ENCODE data around the gene SMIM44. TPM values are rescaled to one million over a fixed set of nuclear protein-coding genes. Genes with fewer than 3 reads are reported as not detected.

The SMIM44 gene
- polyA plus RNA-seq, 1 donor (not counting 4 experiments of a cell fraction or from before 2014, with no cell fraction given): not detected

DNA sequence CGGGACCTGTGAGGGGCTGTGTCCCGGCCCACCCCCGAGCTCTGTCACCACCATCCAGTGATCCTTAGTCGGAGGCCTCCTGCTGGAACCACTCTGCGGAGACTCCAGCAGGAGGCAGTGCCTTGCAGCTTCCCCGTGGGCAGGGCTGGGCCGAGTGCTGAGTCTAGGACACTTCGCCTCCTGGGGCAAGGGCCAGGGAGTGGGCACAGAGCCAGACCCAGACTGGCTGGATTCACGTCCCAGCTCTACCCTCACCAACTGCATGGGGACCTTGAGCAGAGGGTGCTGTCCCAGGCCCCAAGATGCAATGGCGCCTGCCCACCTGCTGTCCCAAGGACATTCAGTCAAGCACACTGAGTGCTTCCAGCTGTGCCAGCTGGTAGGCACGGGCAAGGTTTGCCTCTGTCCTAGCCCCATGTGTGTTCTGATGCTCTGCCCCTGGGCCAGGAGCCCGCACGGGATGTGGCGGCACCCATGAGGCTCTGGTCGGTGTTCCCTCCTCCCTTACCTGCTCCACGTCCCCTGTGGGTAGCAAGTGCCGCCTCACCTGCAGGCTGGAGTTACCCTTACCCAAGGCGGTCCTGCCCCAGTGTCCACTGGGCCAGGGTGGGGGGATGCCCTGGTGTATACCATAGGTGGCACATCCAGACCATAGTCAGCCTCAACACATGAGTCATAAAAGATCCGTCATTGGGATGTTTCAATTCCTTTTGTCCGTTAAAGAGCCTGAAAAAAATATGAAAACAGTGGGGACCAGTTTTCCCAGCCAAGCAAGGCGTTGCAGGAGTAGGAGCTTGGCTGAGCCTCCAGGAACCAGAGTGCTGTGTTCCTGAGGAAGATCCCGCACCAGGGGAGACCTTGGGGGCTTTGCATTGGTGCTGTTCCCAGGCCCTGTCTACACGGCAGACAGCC is 30.2 kb upstream of the SMIM44 start:
- Histone ChIP-seq H3K36me3 (ENCODE audit: control insufficient read depth in 2 of 2, extremely low read depth in 1 of 2, insufficient read depth in 2 of 2, low read length in 2 of 2) (peaks cover 20 to 22% of the 10 kb centered on the region in 2 experiments), H3K27me3 (ENCODE audit: control insufficient read depth, extremely low read depth, insufficient read depth, low read length) (no peaks in the 10 kb centered on the region), H3K27ac (ENCODE audit: control insufficient read depth, insufficient read depth, low read length) (no peak overlapping the region), H3K9me1 (ENCODE audit: control insufficient read depth, extremely low read depth, insufficient read depth, low read length) (peaks cover 11% of the 10 kb centered on the region), H3K9me3 (ENCODE audit: control insufficient read depth, low read depth, low read length) (no peaks in the 10 kb centered on the region), H3K9ac (ENCODE audit: control insufficient read depth, extremely low read depth, insufficient read depth, low read length) (no peak overlapping the region), H3K4me2 (ENCODE audit: control insufficient read depth, extremely low read depth, insufficient read depth, low read depth, low read length) (no peak overlapping the region), H3K4me3 (ENCODE audit: control insufficient read depth in 2 of 3, extremely low read depth in 1 of 3, insufficient read depth in 2 of 3, low read depth in 1 of 3, low read length in 3 of 3) (no peak overlapping the region), H3K4me1 (ENCODE audit: control insufficient read depth, extremely low read depth, insufficient read depth, low read length) (peaks cover 15% of the 10 kb centered on the region), H2AFZ (ENCODE audit: control insufficient read depth, low read length) (no peak overlapping the region), H4K20me1 (ENCODE audit: control insufficient read depth, extremely low read depth, insufficient read depth, low read length) (peaks cover 44% of the 10 kb centered on the region), H3K79me2 (ENCODE audit: control insufficient read depth, insufficient read depth, low read length) (peaks cover 92% of the 10 kb centered on the region)
- dilution Hi-C loops (cut with MboI; ENCODE audit: extremely low pct_ligation_motif_present, low sequenced_read_pairs): no loop called here
- DNase-seq (ENCODE audit: low read depth, low spot score) (no peak), FAIRE-seq (no peak)
- TF ChIP-seq, protein P1, sequence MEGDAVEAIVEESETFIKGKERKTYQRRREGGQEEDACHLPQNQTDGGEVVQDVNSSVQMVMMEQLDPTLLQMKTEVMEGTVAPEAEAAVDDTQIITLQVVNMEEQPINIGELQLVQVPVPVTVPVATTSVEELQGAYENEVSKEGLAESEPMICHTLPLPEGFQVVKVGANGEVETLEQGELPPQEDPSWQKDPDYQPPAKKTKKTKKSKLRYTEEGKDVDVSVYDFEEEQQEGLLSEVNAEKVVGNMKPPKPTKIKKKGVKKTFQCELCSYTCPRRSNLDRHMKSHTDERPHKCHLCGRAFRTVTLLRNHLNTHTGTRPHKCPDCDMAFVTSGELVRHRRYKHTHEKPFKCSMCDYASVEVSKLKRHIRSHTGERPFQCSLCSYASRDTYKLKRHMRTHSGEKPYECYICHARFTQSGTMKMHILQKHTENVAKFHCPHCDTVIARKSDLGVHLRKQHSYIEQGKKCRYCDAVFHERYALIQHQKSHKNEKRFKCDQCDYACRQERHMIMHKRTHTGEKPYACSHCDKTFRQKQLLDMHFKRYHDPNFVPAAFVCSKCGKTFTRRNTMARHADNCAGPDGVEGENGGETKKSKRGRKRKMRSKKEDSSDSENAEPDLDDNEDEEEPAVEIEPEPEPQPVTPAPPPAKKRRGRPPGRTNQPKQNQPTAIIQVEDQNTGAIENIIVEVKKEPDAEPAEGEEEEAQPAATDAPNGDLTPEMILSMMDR (optimal IDR thresholded peaks at IDR 0.05 in 1 of 3, IDR thresholded peaks at IDR 0.05 in 1 of 3, conservative IDR thresholded peaks at IDR 0.05 in 1 of 3; ENCODE audit: extremely low read depth in 1 of 3, insufficient read depth in 2 of 3, low read length in 3 of 3): no peak
- no peak for TF ChIP-seq EZH2 (IDR thresholded peaks at IDR 0.05; ENCODE audit: low read length)

DNA sequence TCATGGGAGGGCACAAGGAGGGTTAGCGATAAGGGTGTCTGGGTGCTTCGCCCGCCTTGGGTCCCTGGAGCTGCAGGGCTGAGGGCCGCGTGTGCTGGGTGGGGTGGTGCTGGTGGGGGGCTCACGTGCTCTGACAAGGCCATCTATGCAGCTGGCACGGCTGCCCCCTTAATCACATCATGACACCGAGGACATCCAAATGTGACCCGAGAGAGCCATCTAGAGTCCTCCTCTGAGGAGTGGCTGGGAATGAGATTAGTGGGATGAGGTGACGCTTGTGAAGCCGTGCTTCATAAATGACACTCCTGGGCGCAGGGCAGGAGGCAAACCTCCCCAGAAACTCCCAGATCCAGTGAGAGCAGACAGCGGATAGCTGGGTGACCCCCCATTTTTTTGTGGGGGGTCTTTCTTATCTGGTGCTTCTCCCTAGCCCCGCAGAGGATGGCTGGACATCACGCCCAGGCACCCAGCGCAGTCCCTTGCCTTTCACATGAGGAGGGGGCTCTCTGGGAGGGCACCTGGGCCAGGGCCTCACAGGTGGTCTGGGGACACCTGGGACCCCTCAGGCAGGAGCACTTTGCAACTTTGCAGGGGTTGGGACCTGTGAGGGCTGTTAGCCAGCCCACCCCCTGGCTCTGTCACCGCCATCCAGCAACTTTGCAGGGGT is 29.5 kb upstream of the SMIM44 start:
- TF ChIP-seq, protein P1 (optimal IDR thresholded peaks at IDR 0.05 in 1 of 3, IDR thresholded peaks at IDR 0.05 in 1 of 3, conservative IDR thresholded peaks at IDR 0.05 in 1 of 3; ENCODE audit: extremely low read depth in 1 of 3, insufficient read depth in 2 of 3, low read length in 3 of 3): no peak
- TF ChIP-seq EZH2 (IDR thresholded peaks at IDR 0.05; ENCODE audit: low read length): no peak
- Histone ChIP-seq H3K4me1 (ENCODE audit: control insufficient read depth, extremely low read depth, insufficient read depth, low read length) (peaks cover 19% of the 10 kb centered on the region), H3K9me1 (ENCODE audit: control insufficient read depth, extremely low read depth, insufficient read depth, low read length) (peaks cover 11% of the 10 kb centered on the region), H3K27ac (ENCODE audit: control insufficient read depth, insufficient read depth, low read length) (no peak overlapping the region), H3K9ac (ENCODE audit: control insufficient read depth, extremely low read depth, insufficient read depth, low read length) (no peak overlapping the region), H4K20me1 (ENCODE audit: control insufficient read depth, extremely low read depth, insufficient read depth, low read length) (peaks cover 38% of the 10 kb centered on the region), H3K4me2 (ENCODE audit: control insufficient read depth, extremely low read depth, insufficient read depth, low read depth, low read length) (no peak overlapping the region), H3K4me3 (ENCODE audit: control insufficient read depth in 2 of 3, extremely low read depth in 1 of 3, insufficient read depth in 2 of 3, low read depth in 1 of 3, low read length in 3 of 3) (no peak overlapping the region), H3K36me3 (ENCODE audit: control insufficient read depth in 2 of 2, extremely low read depth in 1 of 2, insufficient read depth in 2 of 2, low read length in 2 of 2) (peaks cover 20 to 22% of the 10 kb centered on the region in 2 experiments), H2AFZ (ENCODE audit: control insufficient read depth, low read length) (no peak overlapping the region), H3K27me3 (ENCODE audit: control insufficient read depth, extremely low read depth, insufficient read depth, low read length) (no peaks in the 10 kb centered on the region), H3K79me2 (ENCODE audit: control insufficient read depth, insufficient read depth, low read length) (peaks cover 93% of the 10 kb centered on the region), H3K9me3 (ENCODE audit: control insufficient read depth, low read depth, low read length) (no peaks in the 10 kb centered on the region)
- no peak for FAIRE-seq
- no peak for DNase-seq (ENCODE audit: low read depth, low spot score)
- dilution Hi-C loops (cut with MboI; ENCODE audit: extremely low pct_ligation_motif_present, low sequenced_read_pairs): no loop called here
